ENCODE results near the gene GREB1L. TPM values are rescaled to one million over a fixed set of nuclear protein-coding genes. Genes with fewer than 3 reads are reported as not detected.

The GREB1L gene
- total RNA-seq, 1 donor from 2014 or later: 0.98 TPM

GRCh38 chr18:21474621-21475020, 232.6 kb downstream of the GREB1L start:
- TF ChIP-seq POLR2AphosphoS5 (IDR thresholded peaks at IDR 0.05; ENCODE audit: insufficient read depth in 1 of 2, low read depth in 1 of 2) (no peak), POLR2A (IDR thresholded peaks at IDR 0.05) (no peak)
- TF ChIP-seq, protein P1, sequence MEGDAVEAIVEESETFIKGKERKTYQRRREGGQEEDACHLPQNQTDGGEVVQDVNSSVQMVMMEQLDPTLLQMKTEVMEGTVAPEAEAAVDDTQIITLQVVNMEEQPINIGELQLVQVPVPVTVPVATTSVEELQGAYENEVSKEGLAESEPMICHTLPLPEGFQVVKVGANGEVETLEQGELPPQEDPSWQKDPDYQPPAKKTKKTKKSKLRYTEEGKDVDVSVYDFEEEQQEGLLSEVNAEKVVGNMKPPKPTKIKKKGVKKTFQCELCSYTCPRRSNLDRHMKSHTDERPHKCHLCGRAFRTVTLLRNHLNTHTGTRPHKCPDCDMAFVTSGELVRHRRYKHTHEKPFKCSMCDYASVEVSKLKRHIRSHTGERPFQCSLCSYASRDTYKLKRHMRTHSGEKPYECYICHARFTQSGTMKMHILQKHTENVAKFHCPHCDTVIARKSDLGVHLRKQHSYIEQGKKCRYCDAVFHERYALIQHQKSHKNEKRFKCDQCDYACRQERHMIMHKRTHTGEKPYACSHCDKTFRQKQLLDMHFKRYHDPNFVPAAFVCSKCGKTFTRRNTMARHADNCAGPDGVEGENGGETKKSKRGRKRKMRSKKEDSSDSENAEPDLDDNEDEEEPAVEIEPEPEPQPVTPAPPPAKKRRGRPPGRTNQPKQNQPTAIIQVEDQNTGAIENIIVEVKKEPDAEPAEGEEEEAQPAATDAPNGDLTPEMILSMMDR (IDR thresholded peaks at IDR 0.05): no peak
- no peaks in the 10 kb centered on the region for H3K9me3 ChIP-seq
- H3K4me3 ChIP-seq: no peak overlapping the region
- no peaks in the 10 kb centered on the region for H3K27me3 ChIP-seq
- no peak overlapping the region for H3K27ac ChIP-seq
- intact Hi-C loops (cut with DNase I): no loop called here
- DNase-seq (ENCODE audit: extremely low spot score in 2 of 2): no peak
- H3K36me3 ChIP-seq: no peaks in the 10 kb centered on the region
- H3K4me1 ChIP-seq: no peaks in the 10 kb centered on the region

DNA sequence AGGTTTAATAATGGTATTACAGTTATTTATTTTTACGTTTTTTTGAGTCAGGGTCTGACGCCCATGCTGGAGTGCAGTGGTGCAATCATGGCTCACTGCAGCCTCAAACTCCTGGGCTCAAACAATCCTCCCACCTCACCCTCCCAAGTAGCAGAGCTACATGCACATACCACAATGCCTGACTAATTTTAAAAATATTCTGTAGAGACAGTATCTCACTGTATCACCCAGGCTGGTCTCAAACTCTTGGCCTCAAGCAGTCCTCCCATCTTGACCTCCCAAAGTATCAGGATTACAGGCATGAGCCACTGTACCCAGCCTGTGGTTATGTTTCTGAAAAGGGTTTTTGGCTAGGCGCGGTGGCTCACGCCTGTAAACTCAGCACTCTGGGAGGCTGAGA, 237.7 kb downstream of the GREB1L start:
- intact Hi-C loops (cut with DNase I): no loop called here
- no peaks in the 10 kb centered on the region for H3K4me1 ChIP-seq
- H3K9me3 ChIP-seq: no peaks in the 10 kb centered on the region
- no peak for DNase-seq (ENCODE audit: extremely low spot score in 2 of 2)
- no peaks in the 10 kb centered on the region for H3K36me3 ChIP-seq
- no peak overlapping the region for H3K27ac ChIP-seq
- TF ChIP-seq POLR2AphosphoS5 (IDR thresholded peaks at IDR 0.05; ENCODE audit: insufficient read depth in 1 of 2, low read depth in 1 of 2) (no peak), POLR2A (IDR thresholded peaks at IDR 0.05) (no peak)
- TF ChIP-seq, protein P1 (IDR thresholded peaks at IDR 0.05): no peak
- H3K4me3 ChIP-seq: no peak overlapping the region
- H3K27me3 ChIP-seq: no peaks in the 10 kb centered on the region

DNA sequence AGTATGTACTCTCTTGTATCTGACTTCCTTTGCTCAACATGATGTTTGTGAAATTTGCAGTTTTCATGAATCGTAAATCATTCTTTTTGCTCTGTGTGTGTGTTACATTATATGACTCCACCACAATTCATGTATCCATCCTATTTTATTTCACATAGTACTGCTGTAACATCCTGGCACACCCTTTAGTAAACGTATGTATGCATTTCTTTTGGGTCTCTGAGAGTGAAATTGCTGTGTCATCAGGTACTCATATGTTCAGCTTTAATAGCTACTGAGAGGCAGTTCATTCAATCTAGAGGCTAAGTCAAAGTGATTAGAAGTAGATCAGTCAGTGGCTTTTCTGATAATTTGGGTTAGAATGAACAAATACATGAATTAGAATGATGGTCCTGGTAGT, 239.7 kb downstream of the GREB1L start:
- Histone ChIP-seq H3K9me3 (no peaks in the 10 kb centered on the region), H3K36me3 (no peaks in the 10 kb centered on the region), H3K4me1 (no peaks in the 10 kb centered on the region), H3K27ac (no peak overlapping the region), H3K4me3 (no peak overlapping the region), H3K27me3 (no peaks in the 10 kb centered on the region)
- intact Hi-C loops (cut with DNase I): no loop called here
- no peak for TF ChIP-seq POLR2A (IDR thresholded peaks at IDR 0.05)
- TF ChIP-seq, protein P1 (IDR thresholded peaks at IDR 0.05): no peak
- no peak for TF ChIP-seq POLR2AphosphoS5 (IDR thresholded peaks at IDR 0.05; ENCODE audit: insufficient read depth in 1 of 2, low read depth in 1 of 2)
- no peak for DNase-seq (ENCODE audit: extremely low spot score in 2 of 2)

DNA sequence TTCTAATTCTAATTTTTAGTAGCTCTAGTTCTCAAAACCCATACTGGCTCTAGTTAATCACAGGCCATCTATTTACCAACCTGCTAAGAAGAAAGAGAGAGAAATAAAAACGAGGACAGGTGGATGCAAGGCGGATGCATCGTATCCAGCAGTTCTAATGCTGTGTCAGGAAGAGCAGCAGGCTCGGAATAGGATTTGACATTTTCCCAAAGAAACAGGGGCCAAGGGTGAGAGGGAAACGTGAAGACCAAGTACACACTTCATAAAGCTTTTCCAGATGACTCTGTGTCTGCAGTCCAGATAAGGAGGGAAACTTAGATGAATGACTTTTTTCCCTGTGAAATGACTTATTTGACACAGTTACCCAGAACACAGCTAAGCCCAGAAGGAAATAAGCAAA, 241.0 kb downstream of the GREB1L start:
- intact Hi-C loops (cut with DNase I): no loop called here
- H3K4me1 ChIP-seq: no peaks in the 10 kb centered on the region
- no peaks in the 10 kb centered on the region for H3K36me3 ChIP-seq
- H3K27me3 ChIP-seq: no peaks in the 10 kb centered on the region
- H3K27ac ChIP-seq: no peak overlapping the region
- DNase-seq (ENCODE audit: extremely low spot score in 2 of 2): no peak
- no peak overlapping the region for H3K4me3 ChIP-seq
- TF ChIP-seq, protein P1 (IDR thresholded peaks at IDR 0.05): no peak
- TF ChIP-seq POLR2A (IDR thresholded peaks at IDR 0.05) (no peak), POLR2AphosphoS5 (IDR thresholded peaks at IDR 0.05; ENCODE audit: insufficient read depth in 1 of 2, low read depth in 1 of 2) (no peak)
- H3K9me3 ChIP-seq: no peaks in the 10 kb centered on the region

DNA sequence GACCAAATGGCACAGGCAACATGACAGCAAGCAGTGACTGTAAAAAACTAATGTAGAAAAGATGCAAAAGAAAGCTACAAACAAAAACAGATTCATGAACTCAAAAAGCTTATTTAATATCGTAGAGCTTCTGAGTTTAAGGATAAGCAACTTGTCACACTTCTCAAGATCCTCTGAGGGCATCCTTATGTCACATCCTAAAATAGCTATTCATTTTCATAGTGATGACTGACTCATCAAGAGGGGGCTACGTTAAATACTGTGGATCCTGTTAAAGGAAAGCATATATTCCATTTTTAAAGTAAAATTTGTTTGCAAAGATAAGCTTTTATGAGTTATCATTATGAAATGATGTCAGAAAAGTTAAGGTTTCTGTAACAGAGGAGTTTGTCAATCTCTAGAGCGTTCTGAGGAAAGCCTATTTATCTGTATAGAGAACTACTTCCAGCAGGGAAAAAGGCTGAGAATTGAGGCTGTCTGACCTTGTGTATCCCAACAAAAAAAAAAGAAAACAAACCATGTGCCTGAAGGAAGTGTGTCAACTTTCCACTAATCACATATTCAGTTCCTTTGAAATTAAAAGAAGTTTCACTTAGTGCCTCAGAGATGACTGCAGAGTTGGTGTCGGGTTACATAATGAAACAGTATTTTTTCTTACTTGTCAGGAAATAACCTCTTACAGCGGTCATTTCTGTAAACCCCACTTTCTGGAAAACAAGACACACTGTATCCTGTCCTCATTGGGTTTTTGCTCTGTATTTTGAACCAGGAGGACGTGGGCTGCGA, 243.0 kb downstream of the GREB1L start:
- Histone ChIP-seq H3K36me3 (no peaks in the 10 kb centered on the region), H3K4me3 (no peak overlapping the region), H3K4me1 (no peaks in the 10 kb centered on the region), H3K9me3 (no peaks in the 10 kb centered on the region), H3K27ac (no peak overlapping the region), H3K27me3 (no peaks in the 10 kb centered on the region)
- intact Hi-C loops (cut with DNase I): no loop called here
- DNase-seq (ENCODE audit: extremely low spot score in 2 of 2): no peak
- TF ChIP-seq, protein P1 (IDR thresholded peaks at IDR 0.05): no peak
- TF ChIP-seq POLR2AphosphoS5 (IDR thresholded peaks at IDR 0.05; ENCODE audit: insufficient read depth in 1 of 2, low read depth in 1 of 2) (no peak), POLR2A (IDR thresholded peaks at IDR 0.05) (no peak)

Data from vagina (tissue), 2 donors.